Tibial artery (tissue), 4 donors: ENCODE measurements around the gene TSHZ2.

Source experiments
- DNase-seq, 2 donors: peaks; one replicate each; pipeline ENCODE4 v3.0.0-alpha.2; 2019
- H3K27ac ChIP-seq, 2 donors: fragments of 200-600 bp; sonication (generic) in 1 of 2; 1 replicate in 1 of 2; 2 replicates in 1 of 2; pipeline ENCODE4 v1.5.1; 2018 to 2019; ENCODE audit warnings: mild to moderate bottlenecking in 1 of 2
- H3K27me3 ChIP-seq, 2 donors: fragments of 200-600 bp; sonication (generic) in 1 of 2; one replicate each; pipeline versions ENCODE4 v1.5.1 to v1.6.0; 2016 to 2019
- H3K36me3 ChIP-seq, 3 donors: fragments of 200-600 bp; sonication (generic) in 2 of 3; one replicate each; pipeline ENCODE4 v1.5.1; 2016 to 2019; ENCODE audit warnings: mild to moderate bottlenecking in 2 of 3
- H3K4me1 ChIP-seq, 4 donors: fragments of 200-600 bp; sonication (generic) in 2 of 4; 1 replicate in 3 of 4; 2 replicates in 1 of 4; pipeline ENCODE4 v1.5.1; 2016 to 2019
- H3K4me3 ChIP-seq, 2 donors: fragments of 200-600 bp; sonication (generic) in 1 of 2; 1 replicate in 1 of 2; 2 replicates in 1 of 2; pipeline ENCODE4 v1.5.1; 2018 to 2019; ENCODE audit warnings: mild to moderate bottlenecking in 2 of 2
- H3K9me3 ChIP-seq, 3 donors: fragments of 200-600 bp; sonication (generic) in 1 of 3; one replicate each; pipeline ENCODE4 v1.5.1; 2016 to 2019
- intact Hi-C: fragments of 100-400 bp; cut with DNase I; formaldehyde crosslinking; loops from one replicate; pipeline ENCODE4 v1.15.0; 2023; ENCODE audit warnings: low total_unique reads
- TF ChIP-seq, protein P1 (sequence below), 2 experiments: fragments of 200-600 bp in 1 of 2; fragments of 450-650 bp in 1 of 2; IDR thresholded peaks; one replicate each; pipeline ENCODE4 v1.5.1; 2017 to 2019; ENCODE audit warnings: antibody characterized with exemption in 2 of 2, mild to moderate bottlenecking in 1 of 2, moderate library complexity in 1 of 2

The TSHZ2 gene

DNA sequence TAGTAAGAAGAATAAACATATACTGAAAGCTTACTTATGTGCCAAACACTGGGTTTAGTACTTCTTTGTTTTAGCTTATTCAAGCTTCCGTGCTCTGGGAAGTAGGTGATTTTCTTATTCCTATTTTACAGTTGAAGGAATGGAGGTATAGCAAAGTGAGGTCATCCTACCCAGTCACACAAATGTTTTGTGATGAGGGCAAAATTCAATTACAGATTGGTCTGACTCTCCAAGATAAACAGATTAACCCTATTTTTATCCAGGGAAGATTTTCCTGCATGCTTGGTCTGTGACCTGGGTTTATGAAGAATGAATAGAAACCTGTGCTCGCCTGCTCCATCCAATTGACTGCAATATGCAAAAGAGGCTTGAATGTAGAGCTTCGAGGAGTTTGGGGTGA, 311.4 kb downstream of the TSHZ2 start:
- no peak for DNase-seq
- TF ChIP-seq, protein P1, sequence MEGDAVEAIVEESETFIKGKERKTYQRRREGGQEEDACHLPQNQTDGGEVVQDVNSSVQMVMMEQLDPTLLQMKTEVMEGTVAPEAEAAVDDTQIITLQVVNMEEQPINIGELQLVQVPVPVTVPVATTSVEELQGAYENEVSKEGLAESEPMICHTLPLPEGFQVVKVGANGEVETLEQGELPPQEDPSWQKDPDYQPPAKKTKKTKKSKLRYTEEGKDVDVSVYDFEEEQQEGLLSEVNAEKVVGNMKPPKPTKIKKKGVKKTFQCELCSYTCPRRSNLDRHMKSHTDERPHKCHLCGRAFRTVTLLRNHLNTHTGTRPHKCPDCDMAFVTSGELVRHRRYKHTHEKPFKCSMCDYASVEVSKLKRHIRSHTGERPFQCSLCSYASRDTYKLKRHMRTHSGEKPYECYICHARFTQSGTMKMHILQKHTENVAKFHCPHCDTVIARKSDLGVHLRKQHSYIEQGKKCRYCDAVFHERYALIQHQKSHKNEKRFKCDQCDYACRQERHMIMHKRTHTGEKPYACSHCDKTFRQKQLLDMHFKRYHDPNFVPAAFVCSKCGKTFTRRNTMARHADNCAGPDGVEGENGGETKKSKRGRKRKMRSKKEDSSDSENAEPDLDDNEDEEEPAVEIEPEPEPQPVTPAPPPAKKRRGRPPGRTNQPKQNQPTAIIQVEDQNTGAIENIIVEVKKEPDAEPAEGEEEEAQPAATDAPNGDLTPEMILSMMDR (IDR thresholded peaks at IDR 0.05): no peak

DNA sequence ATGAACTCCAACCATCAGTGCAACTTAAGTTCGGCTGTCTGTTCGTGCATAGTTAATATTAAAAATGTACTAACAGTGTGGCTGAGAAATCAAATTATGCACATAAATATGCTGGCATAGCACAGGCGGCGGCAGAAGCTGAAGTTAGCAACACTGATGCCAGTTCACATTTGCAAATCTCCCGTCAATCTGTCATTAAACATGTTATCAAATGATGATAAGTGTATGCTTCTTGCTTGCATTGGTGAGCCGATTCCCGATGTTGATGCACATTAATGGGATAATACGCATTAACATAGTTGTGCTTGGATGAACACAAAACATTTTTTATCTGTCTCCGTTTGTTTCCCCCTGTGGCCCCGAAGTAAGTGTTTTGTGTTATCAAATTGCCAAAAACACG, 312.1 kb downstream of the TSHZ2 start:
- no peak for DNase-seq
- no peaks in the 10 kb centered on the region for H3K36me3 ChIP-seq
- no peaks in the 10 kb centered on the region for H3K4me1 ChIP-seq
- TF ChIP-seq, protein P1 (IDR thresholded peaks at IDR 0.05): no peak
- intact Hi-C loops: no loop called here
- H3K27me3 ChIP-seq: no peaks in the 10 kb centered on the region
- no peaks in the 10 kb centered on the region for H3K9me3 ChIP-seq
- no peak overlapping the region for H3K4me3 ChIP-seq
- no peak overlapping the region for H3K27ac ChIP-seq

More for the DNA sequence above, 311.4 kb downstream of the TSHZ2 start:
- H3K9me3 ChIP-seq: no peaks in the 10 kb centered on the region
- intact Hi-C loops: no loop called here
- H3K27me3 ChIP-seq: no peaks in the 10 kb centered on the region
- H3K4me1 ChIP-seq: no peaks in the 10 kb centered on the region
- no peak overlapping the region for H3K4me3 ChIP-seq
- H3K27ac ChIP-seq: no peak overlapping the region
- H3K36me3 ChIP-seq: no peaks in the 10 kb centered on the region

DNA sequence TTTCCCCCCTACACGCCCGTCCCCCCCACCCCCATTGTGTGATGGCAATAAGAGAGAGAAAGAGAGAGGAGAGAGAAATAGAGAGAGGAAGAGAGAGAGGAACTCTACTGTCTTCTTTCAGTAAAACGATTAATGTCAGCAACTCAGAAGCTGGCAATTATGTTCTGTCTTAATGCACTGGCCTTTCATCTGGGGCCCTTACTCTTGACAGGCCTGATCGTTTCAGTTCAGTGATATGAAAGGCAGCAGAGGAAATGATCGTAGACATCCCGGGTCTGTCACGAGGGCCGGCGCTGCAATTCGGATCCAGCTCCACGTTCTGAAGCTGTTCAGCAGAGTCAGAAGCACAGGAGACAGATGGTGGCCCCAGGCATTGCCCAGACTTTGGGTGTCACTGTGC, 312.5 kb downstream of the TSHZ2 start:
- Histone ChIP-seq H3K4me3 (no peak overlapping the region), H3K27ac (no peak overlapping the region), H3K9me3 (no peaks in the 10 kb centered on the region), H3K4me1 (no peaks in the 10 kb centered on the region), H3K27me3 (no peaks in the 10 kb centered on the region), H3K36me3 (no peaks in the 10 kb centered on the region)
- no peak for DNase-seq
- TF ChIP-seq, protein P1 (IDR thresholded peaks at IDR 0.05): no peak
- intact Hi-C loops: no loop called here

DNA sequence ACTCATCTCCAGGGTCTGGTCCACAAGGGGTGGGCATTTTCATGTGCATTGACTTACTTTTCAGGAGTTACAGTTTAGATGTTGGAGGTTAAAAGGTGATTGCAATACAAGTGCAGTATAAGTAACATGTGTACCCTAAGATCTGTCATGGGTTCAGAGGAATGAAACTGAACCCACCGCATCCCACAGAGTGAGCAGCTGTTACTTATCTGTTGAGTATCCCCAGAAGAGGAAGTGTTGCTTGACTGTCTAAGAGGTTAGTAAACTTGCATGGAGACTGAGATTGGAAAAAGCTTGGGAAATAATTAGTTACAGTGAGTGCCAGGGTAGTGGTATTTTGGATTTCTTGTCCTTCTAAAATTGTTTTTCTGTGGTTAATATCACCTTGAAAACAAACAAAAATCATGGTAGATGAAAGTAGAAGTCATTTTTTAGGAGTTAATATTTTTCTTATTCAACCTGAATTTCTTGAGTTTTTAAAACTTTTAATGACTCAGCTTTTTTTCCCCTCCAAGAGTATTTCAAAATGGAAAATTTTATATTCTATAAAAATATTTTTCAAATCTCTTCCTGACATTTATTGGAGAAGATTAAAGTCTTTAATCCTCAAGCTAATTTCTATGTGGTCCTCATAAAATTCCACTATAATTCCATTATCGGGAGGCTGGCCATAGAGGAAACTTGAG, 315.3 kb downstream of the TSHZ2 start:
- Histone ChIP-seq H3K9me3 (no peaks in the 10 kb centered on the region), H3K36me3 (no peaks in the 10 kb centered on the region), H3K4me3 (no peak overlapping the region), H3K27ac (no peak overlapping the region), H3K4me1 (no peaks in the 10 kb centered on the region), H3K27me3 (no peaks in the 10 kb centered on the region)
- DNase-seq: no peak
- TF ChIP-seq, protein P1 (IDR thresholded peaks at IDR 0.05): no peak
- intact Hi-C loops: no loop called here

DNA sequence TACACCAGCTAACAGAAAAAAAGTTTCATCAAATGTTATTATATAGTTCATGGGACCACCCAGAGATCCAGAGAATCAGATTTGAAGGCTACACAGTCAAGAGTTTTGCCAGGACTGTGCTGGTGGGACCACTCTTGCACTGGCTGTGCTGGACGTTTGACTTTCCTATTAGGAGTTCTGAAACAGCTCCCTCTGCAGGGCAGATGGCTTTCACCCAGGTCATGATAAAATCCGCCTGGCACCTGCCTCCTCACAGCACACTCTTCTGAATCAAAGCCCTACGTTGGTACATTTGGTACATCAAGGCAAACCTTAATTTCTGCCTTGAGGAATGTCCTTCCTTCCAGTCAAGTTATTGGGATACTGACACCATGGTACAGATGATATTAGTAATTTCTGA, 319.4 kb downstream of the TSHZ2 start:
- no peaks in the 10 kb centered on the region for H3K9me3 ChIP-seq
- H3K4me3 ChIP-seq: no peak overlapping the region
- no peak for DNase-seq
- H3K36me3 ChIP-seq: no peaks in the 10 kb centered on the region
- no peaks in the 10 kb centered on the region for H3K4me1 ChIP-seq
- intact Hi-C loops: no loop called here
- H3K27me3 ChIP-seq: no peaks in the 10 kb centered on the region
- no peak overlapping the region for H3K27ac ChIP-seq
- TF ChIP-seq, protein P1 (IDR thresholded peaks at IDR 0.05): no peak

DNA sequence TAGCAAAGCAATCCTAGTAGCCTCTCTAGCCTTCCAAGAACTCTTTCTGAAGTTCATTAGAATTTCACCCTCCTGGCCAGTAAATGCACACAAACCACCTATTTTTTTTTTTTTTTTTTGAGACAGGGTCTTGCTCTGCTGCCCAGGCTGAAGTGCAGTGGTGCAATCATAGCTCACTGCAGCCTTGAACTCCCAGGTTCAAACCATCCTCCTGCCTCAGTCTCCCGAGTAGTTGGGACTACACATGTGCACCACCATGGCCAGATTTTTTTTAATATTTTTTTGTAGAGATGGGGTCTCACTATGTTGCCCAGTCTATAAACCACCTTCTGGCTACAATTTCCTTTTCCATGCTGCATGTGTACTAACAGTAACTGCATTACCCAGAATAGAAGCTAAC, 320.2 kb downstream of the TSHZ2 start:
- DNase-seq: no peak
- intact Hi-C loops: no loop called here
- Histone ChIP-seq H3K27ac (no peak overlapping the region), H3K9me3 (no peaks in the 10 kb centered on the region), H3K4me3 (no peak overlapping the region), H3K4me1 (no peaks in the 10 kb centered on the region), H3K36me3 (no peaks in the 10 kb centered on the region), H3K27me3 (no peaks in the 10 kb centered on the region)
- TF ChIP-seq, protein P1 (IDR thresholded peaks at IDR 0.05): no peak
